Progenitor cell of endocrine pancreas (in vitro differentiated cells): ENCODE measurements around the gene ABCA7. TPM values are rescaled to one million over a fixed set of nuclear protein-coding genes. Genes with fewer than 3 reads are reported as not detected.

Experiments
- DNase-seq: peaks from one replicate; pipeline ENCODE4 v3.0.0; 2021; ENCODE audit warnings: low spot score; ENCODE audit not compliant: unreplicated experiment
- H3K27ac Mint-ChIP-seq: 2 replicates; pipeline ENCODE4 v1.8.0; 2021; ENCODE audit warnings: mild to moderate bottlenecking, moderate library complexity, mixed read lengths
- H3K27me3 Mint-ChIP-seq: 2 replicates; pipeline ENCODE4 v1.8.0; 2021; ENCODE audit warnings: mixed read lengths
- H3K36me3 Mint-ChIP-seq: 2 replicates; pipeline ENCODE4 v1.8.0; 2022; ENCODE audit warnings: mixed read lengths; ENCODE audit not compliant: insufficient read depth
- H3K4me1 Mint-ChIP-seq: 2 replicates; pipeline ENCODE4 v1.8.0; 2021; ENCODE audit warnings: low read depth, mixed read lengths
- H3K4me3 Mint-ChIP-seq: 2 replicates; pipeline ENCODE4 v1.8.0; 2021; ENCODE audit warnings: low read depth, mild to moderate bottlenecking, moderate library complexity, mixed read lengths
- H3K9me3 Mint-ChIP-seq: 2 replicates; pipeline ENCODE4 v1.8.0; 2021; ENCODE audit warnings: low read depth, mixed read lengths
- total RNA-seq: library from RNA; stranded (reverse); gene quantifications from 2 replicates; pipeline ENCODE4 v1.2.1, GENCODE V29; 2021
- TF ChIP-seq, protein P1 (sequence below): fragments of 200-600 bp; sonication (generic); IDR thresholded peaks from one replicate; pipeline ENCODE4 v1.5.0; 2021; ENCODE audit warnings: antibody characterized with exemption, mild to moderate bottlenecking; ENCODE audit not compliant: unreplicated experiment

Gene ABCA7
- total RNA-seq, 1 donor from 2014 or later, result 57.3 TPM

DNA sequence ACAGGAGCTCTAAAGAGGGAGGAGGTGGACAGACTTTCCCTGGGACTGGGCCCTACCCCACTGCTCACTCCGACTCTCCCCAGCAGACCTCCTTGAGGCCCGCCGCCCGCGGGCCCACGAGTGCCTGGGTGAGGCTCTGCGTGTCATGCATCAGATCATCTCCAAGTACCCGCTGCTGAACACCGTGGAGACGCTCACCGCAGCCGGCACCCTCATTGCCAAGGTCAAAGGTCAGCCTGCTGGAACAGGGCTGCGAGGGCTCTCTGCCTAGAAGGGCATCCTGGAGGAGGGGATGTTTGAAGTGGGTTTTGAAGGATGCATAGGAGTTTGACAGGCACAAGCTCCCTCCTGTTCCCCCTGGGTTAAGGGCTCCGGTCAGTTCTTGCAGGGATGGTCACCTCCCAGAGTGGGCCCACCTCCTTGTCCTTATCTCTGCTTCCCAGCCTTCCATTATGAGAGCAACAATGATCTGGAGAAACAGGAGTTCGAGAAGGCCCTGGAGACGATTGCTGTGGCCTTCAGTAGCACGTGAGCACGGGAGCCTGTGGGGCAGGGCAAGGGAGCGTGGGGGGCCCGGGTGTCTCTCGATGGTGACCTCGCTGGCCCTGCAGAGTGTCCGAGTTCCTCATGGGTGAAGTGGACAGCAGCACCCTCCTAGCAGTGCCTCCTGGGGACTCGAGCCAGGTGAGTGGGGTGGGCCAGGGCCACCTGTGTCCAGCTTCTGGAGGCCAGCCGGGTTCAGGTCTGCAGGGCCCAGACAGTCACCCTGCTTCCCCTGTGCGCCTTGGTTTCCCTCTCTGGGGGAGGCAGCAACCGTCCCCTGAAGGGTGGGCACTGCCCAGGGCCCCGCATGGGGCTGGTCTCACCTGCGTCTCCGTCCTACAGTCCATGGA is 33.4 kb downstream of the ABCA7 start:
- H3K27ac Mint-ChIP-seq, result no peak overlapping the region
- no peaks in the 10 kb centered on the region for H3K9me3 Mint-ChIP-seq
- H3K4me3 Mint-ChIP-seq, result no peak overlapping the region
- TF ChIP-seq, protein P1, sequence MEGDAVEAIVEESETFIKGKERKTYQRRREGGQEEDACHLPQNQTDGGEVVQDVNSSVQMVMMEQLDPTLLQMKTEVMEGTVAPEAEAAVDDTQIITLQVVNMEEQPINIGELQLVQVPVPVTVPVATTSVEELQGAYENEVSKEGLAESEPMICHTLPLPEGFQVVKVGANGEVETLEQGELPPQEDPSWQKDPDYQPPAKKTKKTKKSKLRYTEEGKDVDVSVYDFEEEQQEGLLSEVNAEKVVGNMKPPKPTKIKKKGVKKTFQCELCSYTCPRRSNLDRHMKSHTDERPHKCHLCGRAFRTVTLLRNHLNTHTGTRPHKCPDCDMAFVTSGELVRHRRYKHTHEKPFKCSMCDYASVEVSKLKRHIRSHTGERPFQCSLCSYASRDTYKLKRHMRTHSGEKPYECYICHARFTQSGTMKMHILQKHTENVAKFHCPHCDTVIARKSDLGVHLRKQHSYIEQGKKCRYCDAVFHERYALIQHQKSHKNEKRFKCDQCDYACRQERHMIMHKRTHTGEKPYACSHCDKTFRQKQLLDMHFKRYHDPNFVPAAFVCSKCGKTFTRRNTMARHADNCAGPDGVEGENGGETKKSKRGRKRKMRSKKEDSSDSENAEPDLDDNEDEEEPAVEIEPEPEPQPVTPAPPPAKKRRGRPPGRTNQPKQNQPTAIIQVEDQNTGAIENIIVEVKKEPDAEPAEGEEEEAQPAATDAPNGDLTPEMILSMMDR, result no peak
- H3K36me3 Mint-ChIP-seq, result no peaks in the 10 kb centered on the region
- H3K4me1 Mint-ChIP-seq, result peaks cover 7% of the 10 kb centered on the region
- H3K27me3 Mint-ChIP-seq, result peaks cover 40% of the 10 kb centered on the region
- DNase-seq, result no peak

DNA sequence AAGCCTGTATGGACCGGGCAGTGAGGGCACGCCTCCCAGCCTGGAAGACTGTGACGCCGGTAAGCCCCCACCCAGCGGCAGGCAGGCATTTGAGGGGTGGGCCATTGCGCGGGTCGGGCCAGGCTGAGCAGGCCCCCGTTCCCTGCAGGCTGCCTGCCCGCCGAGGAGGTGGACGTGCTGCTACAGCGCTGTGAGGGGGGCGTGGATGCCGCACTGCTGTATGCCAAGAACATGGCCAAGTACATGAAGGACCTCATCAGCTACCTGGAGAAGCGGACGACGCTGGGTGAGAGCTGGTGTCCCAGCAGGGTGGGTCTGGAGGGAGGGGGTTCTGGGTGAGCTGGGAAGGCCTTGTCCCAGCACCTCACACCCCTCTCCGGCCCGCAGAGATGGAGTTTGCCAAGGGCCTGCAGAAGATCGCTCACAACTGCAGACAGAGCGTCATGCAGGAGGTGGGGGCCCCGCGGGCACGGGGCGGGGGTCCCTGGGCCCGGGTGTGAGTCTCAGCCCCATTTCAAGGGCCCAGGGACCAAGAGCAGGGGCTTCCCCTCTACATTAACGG is 34.1 kb downstream of the ABCA7 start:
- H3K36me3 Mint-ChIP-seq, result no peaks in the 10 kb centered on the region
- H3K27me3 Mint-ChIP-seq, result peaks cover 34% of the 10 kb centered on the region
- no peak overlapping the region for H3K27ac Mint-ChIP-seq
- no peak overlapping the region for H3K4me3 Mint-ChIP-seq
- DNase-seq, result no peak
- H3K4me1 Mint-ChIP-seq, result peaks cover 7% of the 10 kb centered on the region
- TF ChIP-seq, protein P1, result no peak
- no peaks in the 10 kb centered on the region for H3K9me3 Mint-ChIP-seq

DNA sequence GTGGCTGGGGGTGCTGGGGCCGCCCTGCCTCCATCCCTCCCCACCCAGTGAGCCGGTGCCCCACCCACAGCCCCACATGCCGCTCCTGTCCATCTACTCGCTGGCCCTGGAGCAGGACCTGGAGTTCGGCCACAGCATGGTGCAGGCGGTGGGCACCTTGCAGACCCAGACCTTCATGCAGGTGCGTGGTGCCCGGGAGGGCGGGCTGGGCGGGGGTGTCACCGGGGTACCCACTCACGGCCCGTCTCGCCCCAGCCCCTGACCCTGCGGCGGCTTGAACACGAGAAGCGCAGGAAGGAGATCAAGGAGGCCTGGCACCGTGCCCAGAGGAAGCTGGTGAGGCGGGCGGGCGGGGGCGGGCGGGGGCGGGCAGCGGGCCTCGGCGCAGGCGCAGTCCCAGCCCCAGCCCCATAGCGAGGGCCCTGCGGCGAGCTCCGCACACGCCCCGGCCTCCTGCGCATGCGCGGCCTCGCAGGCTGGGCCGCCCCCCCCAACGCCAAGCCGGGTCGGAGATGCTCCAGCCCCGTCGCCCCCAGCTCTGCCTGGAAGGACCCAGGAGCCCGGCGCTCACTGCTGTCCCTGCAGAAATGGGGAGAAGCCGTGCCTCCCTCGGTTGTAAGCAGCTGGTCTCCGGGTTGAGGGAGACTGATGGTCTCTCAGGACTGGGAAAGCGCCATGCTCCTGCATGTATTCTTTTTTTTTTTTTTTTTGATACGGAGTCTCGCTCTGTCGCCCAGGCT is 34.8 kb downstream of the ABCA7 start:
- no peak for DNase-seq
- peaks cover 30% of the 10 kb centered on the region for H3K27me3 Mint-ChIP-seq
- no peaks in the 10 kb centered on the region for H3K36me3 Mint-ChIP-seq
- peaks cover 7% of the 10 kb centered on the region for H3K4me1 Mint-ChIP-seq
- TF ChIP-seq, protein P1, result no peak
- H3K27ac Mint-ChIP-seq, result peak overlapping the region; percentile 74
- no peaks in the 10 kb centered on the region for H3K9me3 Mint-ChIP-seq
- H3K4me3 Mint-ChIP-seq, result no peak overlapping the region

DNA sequence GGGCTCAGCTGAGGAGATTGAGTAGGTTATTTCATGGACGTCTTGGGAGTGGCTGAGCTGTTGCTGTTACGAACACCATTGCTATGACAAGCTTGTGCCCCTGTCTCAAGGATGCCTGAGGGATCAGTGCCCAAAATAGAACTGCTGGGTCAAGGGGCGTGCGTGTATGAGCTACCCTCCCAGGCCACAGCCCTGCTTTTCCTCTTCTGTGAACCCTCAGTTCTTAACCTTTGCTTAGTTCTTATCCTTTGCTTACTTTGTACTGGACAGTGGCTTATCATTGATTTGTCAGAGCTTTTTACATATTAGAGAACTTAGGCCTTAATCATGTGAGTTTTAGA is 36.1 kb downstream of the ABCA7 start:
- no peak overlapping the region for H3K4me3 Mint-ChIP-seq
- H3K9me3 Mint-ChIP-seq, result no peaks in the 10 kb centered on the region
- peaks cover 24% of the 10 kb centered on the region for H3K27me3 Mint-ChIP-seq
- H3K4me1 Mint-ChIP-seq, result peaks cover 7% of the 10 kb centered on the region
- TF ChIP-seq, protein P1, result no peak
- no peaks in the 10 kb centered on the region for H3K36me3 Mint-ChIP-seq
- H3K27ac Mint-ChIP-seq, result no peak overlapping the region
- no peak for DNase-seq

DNA sequence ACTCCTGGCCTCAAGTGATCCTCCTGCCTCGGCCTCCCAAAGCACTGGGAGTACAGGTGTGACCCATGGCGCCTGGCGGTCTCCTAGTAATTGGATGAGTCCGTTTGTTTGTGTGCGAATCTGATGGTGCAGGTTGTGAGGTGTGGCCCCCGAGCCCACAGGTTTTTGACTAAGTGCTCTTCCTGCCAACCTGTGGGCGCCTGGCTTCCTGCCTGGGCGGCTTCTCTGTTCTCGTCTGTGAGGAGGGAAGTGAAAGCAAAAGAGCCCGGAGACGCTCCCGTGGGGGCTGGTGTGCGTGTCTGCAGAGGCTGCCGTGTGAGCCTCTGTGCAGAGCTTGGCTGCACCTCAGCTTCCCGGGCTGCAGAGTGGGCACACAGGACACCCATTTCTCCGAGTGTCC is 37.0 kb downstream of the ABCA7 start:
- Mint-ChIP-seq H3K9me3 (no peaks in the 10 kb centered on the region), H3K27ac (no peak overlapping the region), H3K36me3 (no peaks in the 10 kb centered on the region), H3K27me3 (peaks cover 19% of the 10 kb centered on the region), H3K4me3 (no peak overlapping the region), H3K4me1 (peaks cover 5% of the 10 kb centered on the region)
- DNase-seq, result no peak
- TF ChIP-seq, protein P1, result no peak
